ENCODE data around the gene CD80.

CD80 gene

GRCh38 chr3:119490153-119490552, 69.3 kb downstream of the CD80 start:
- DNase-seq, result no peak

- no peak for DNase-seq
Measured at GRCh38 chr3:119485563-119485962, 73.9 kb downstream of the CD80 start.

GRCh38 chr3:119483101-119483500, 76.3 kb downstream of the CD80 start:
- no peak for DNase-seq

- no peak for DNase-seq
Measured at GRCh38 chr3:119481079-119481478, 78.3 kb downstream of the CD80 start.

Measured in activated effector memory CD4-positive, alpha-beta T cell treated with anti-CD3 and anti-CD28 coated beads, Interleukin-2, amount 50 U/mL, for 16 hours (primary cell).